GM19452 (cell line): ENCODE measurements around the gene NCCRP1.

Experiments
- ATAC-seq: cut with Tn5 transposase; IDR thresholded peaks from one replicate; pipeline ENCODE4 v1.9.1; 2021; ENCODE audit not compliant: unreplicated experiment

Gene NCCRP1

GRCh38 chr19:39196860-39197562 is at the start of gene NCCRP1:
Gene NCCRP1, plus strand, starts transcription at chr19:39196964. Its CDS starts 19 bp downstream, at chr19:39196983.
- ATAC-seq = no peak

- no peak for ATAC-seq
These were observed 49.3 kb upstream of the NCCRP1 start for GRCh38 chr19:39147480-39147879.

- no peak for ATAC-seq
These were observed 47.7 kb upstream of the NCCRP1 start for GRCh38 chr19:39148939-39149529.

- ATAC-seq = no peak
These were observed 46.5 kb upstream of the NCCRP1 start for GRCh38 chr19:39150235-39150634.

GRCh38 chr19:39150807-39151600 is 45.8 kb upstream of the NCCRP1 start:
- no peak for ATAC-seq

GRCh38 chr19:39152066-39152465 is 44.7 kb upstream of the NCCRP1 start:
- no peak for ATAC-seq

GRCh38 chr19:39154100-39154628 is 42.6 kb upstream of the NCCRP1 start:
- no peak for ATAC-seq

GRCh38 chr19:39154629-39155100 is 42.1 kb upstream of the NCCRP1 start:
- no peak for ATAC-seq

- no peak for ATAC-seq
These were observed 41.6 kb upstream of the NCCRP1 start for GRCh38 chr19:39155114-39155700.

GRCh38 chr19:39155741-39156140 is 41.0 kb upstream of the NCCRP1 start:
- no peak for ATAC-seq

GRCh38 chr19:39156326-39157230 is 40.2 kb upstream of the NCCRP1 start:
- no peak for ATAC-seq

- ATAC-seq = no peak
These were observed 39.3 kb upstream of the NCCRP1 start for GRCh38 chr19:39157275-39157996.

GRCh38 chr19:39157997-39158389 is 38.8 kb upstream of the NCCRP1 start:
- ATAC-seq = no peak

GRCh38 chr19:39158646-39159260 is 38.0 kb upstream of the NCCRP1 start:
- ATAC-seq = no peak

- ATAC-seq = no peak
These were observed 36.3 kb upstream of the NCCRP1 start for GRCh38 chr19:39160523-39160861.

GRCh38 chr19:39160889-39161672 is 35.7 kb upstream of the NCCRP1 start:
- no peak for ATAC-seq

- no peak for ATAC-seq
These were observed 34.2 kb upstream of the NCCRP1 start for GRCh38 chr19:39162441-39163043.

- no peak for ATAC-seq
These were observed 33.1 kb upstream of the NCCRP1 start for GRCh38 chr19:39163621-39164020.
